WTC11 (cell line): ENCODE measurements around the gene ASTN2. TPM values are rescaled to one million over a fixed set of nuclear protein-coding genes. Genes with fewer than 3 reads are reported as not detected.

ENCODE experiments used
- ATAC-seq: fragments of 200-7000 bp; cut with Tn5 transposase; 2 replicates; pipeline ENCODE4 v1.10.0; 2021; ENCODE audit warnings: mild to moderate bottlenecking, moderate library complexity
- CTCF ChIA-PET: fragments of 300-600 bp; sonication (Branson Sonifier 250); formaldehyde crosslinking; loops from one replicate; lab custom pipeline; 2021; ENCODE audit warnings: antibody characterized with exemption; lab: Charles Lee
- POLR2A ChIA-PET: fragments of 350-600 bp; sonication (Branson Sonifier 250); formaldehyde crosslinking; loops from one replicate; lab custom pipeline; 2021; ENCODE audit warnings: antibody characterized with exemption; lab: Charles Lee
- DNase-seq: peaks from one replicate; pipeline ENCODE4 v3.0.0; 2021; ENCODE audit warnings: low spot score
- H3K27ac Mint-ChIP-seq: 2 replicates; pipeline ENCODE4 v1.8.0; 2021; ENCODE audit warnings: mixed read lengths
- H3K27me3 Mint-ChIP-seq: 2 replicates; pipeline ENCODE4 v1.8.0; 2021; ENCODE audit warnings: low read depth, mild to moderate bottlenecking, moderate library complexity, mixed read lengths
- H3K36me3 Mint-ChIP-seq: 2 replicates; pipeline ENCODE4 v1.8.0; 2021; ENCODE audit warnings: mixed read lengths
- H3K4me1 Mint-ChIP-seq: 2 replicates; pipeline ENCODE4 v1.8.0; 2022; ENCODE audit warnings: mixed read lengths
- H3K4me3 Mint-ChIP-seq: 2 replicates; pipeline ENCODE4 v1.8.0; 2021; ENCODE audit warnings: mild to moderate bottlenecking, moderate library complexity, mixed read lengths
- H3K9me3 Mint-ChIP-seq: 2 replicates; pipeline ENCODE4 v1.8.0; 2021; ENCODE audit warnings: mixed read lengths
- AFF4 ChIP-seq: sonication (generic); formaldehyde crosslinking; IDR thresholded peaks from 2 replicates; pipeline ENCODE4 v1.8.1; 2023; ENCODE audit warnings: mild to moderate bottlenecking, missing genetic modification reagents, borderline replicate concordance
- ATF2 ChIP-seq: sonication (generic); formaldehyde crosslinking; IDR thresholded peaks from 2 replicates; pipeline ENCODE4 v1.8.1; 2022; ENCODE audit warnings: low read depth, missing genetic modification reagents, borderline replicate concordance
- ETV6 ChIP-seq: sonication (generic); formaldehyde crosslinking; IDR thresholded peaks from 2 replicates; pipeline ENCODE4 v1.8.1; 2022; ENCODE audit warnings: mild to moderate bottlenecking, missing genetic modification reagents
- FOXP4 ChIP-seq: sonication (generic); formaldehyde crosslinking; IDR thresholded peaks from 2 replicates; pipeline ENCODE4 v1.8.0; 2022; ENCODE audit warnings: mild to moderate bottlenecking, missing genetic modification reagents
- GABPB1 ChIP-seq: sonication (generic); formaldehyde crosslinking; IDR thresholded peaks from 2 replicates; pipeline ENCODE4 v1.8.1; 2023; ENCODE audit warnings: mild to moderate bottlenecking, missing genetic modification reagents
- GTF2I ChIP-seq: fragments of 250-450 bp; sonication (Bioruptor Pico); conservative IDR thresholded peaks from 2 replicates; pipeline ENCODE4 v1.4.0; 2021; ENCODE audit warnings: mild to moderate bottlenecking
- HMGXB4 ChIP-seq: sonication (generic); formaldehyde crosslinking; IDR thresholded peaks from 2 replicates; pipeline ENCODE4 v1.8.1; 2023; ENCODE audit warnings: mild to moderate bottlenecking, moderate library complexity, missing genetic modification reagents
- KAT7 ChIP-seq: sonication (generic); formaldehyde crosslinking; IDR thresholded peaks from 2 replicates; pipeline ENCODE4 v1.8.1; 2023; ENCODE audit warnings: missing genetic modification reagents, mild to moderate bottlenecking, borderline replicate concordance
- MLX ChIP-seq: sonication (generic); formaldehyde crosslinking; IDR thresholded peaks from 2 replicates; pipeline ENCODE4 v1.8.1; 2023; ENCODE audit warnings: mild to moderate bottlenecking, missing genetic modification reagents, moderate library complexity
- NFE2L1 ChIP-seq: sonication (generic); formaldehyde crosslinking; IDR thresholded peaks from 2 replicates; pipeline ENCODE4 v1.8.1; 2023; ENCODE audit warnings: missing genetic modification reagents
- NR3C1 ChIP-seq: sonication (generic); formaldehyde crosslinking; conservative IDR thresholded peaks from 2 replicates; pipeline ENCODE4 v1.8.1; 2023; ENCODE audit warnings: low read depth, mild to moderate bottlenecking, missing genetic modification reagents
- PREB ChIP-seq: sonication (generic); formaldehyde crosslinking; IDR thresholded peaks from 2 replicates; pipeline ENCODE4 v1.8.1; 2022; ENCODE audit warnings: mild to moderate bottlenecking, missing genetic modification reagents, moderate library complexity, borderline replicate concordance
- PRRX2 ChIP-seq: fragments of 250-450 bp; sonication (Bioruptor Pico); IDR thresholded peaks from 2 replicates; pipeline ENCODE4 v1.8.0; 2021; ENCODE audit warnings: mild to moderate bottlenecking
- TCF7 ChIP-seq: sonication (generic); formaldehyde crosslinking; IDR thresholded peaks from 2 replicates; pipeline ENCODE4 v1.8.0; 2022; ENCODE audit warnings: mild to moderate bottlenecking, low read depth, missing genetic modification reagents, moderate library complexity
- ZBTB43 ChIP-seq: sonication (generic); formaldehyde crosslinking; IDR thresholded peaks from 2 replicates; pipeline ENCODE4 v1.8.1; 2023; ENCODE audit warnings: mild to moderate bottlenecking, missing genetic modification reagents
- ZNF281 ChIP-seq: sonication (generic); formaldehyde crosslinking; IDR thresholded peaks from 2 replicates; pipeline ENCODE4 v1.8.0; 2023; ENCODE audit warnings: mild to moderate bottlenecking, missing genetic modification reagents
- ZNF416 ChIP-seq: fragments of 250-450 bp; sonication (Bioruptor Pico); IDR thresholded peaks from 2 replicates; pipeline ENCODE4 v1.9.0; 2021; ENCODE audit warnings: mild to moderate bottlenecking, inconsistent platforms
- total RNA-seq: library from RNA; stranded (reverse); gene quantifications from 3 replicates; pipeline ENCODE4 v1.2.3, GENCODE V29; 2021

ASTN2 gene
- total RNA-seq, 1 experiment from 2014 or later: 16.2 TPM

- H3K9me3 Mint-ChIP-seq: no peaks in the 10 kb centered on the region
- ChIA-PET POLR2A (no interaction called here), CTCF (interaction anchor here (1.1 kb wide), 1 partner anchor 24 kb away, joined by 4 read pairs; no protein-coding TSS in a partner anchor)
- ATAC-seq (no peak), DNase-seq (no peak)
- H3K27me3 Mint-ChIP-seq: no peaks in the 10 kb centered on the region; the same call in 1 of the 2 replicates
- no peaks in the 10 kb centered on the region for H3K4me1 Mint-ChIP-seq
- TF ChIP-seq NFE2L1: no peak
- no peak for TF ChIP-seq ZNF416 (CRISPR knock-in tag)
- TF ChIP-seq HMGXB4 (CRISPR knock-in tag): no peak
- no peak for TF ChIP-seq TCF7
- no peak for TF ChIP-seq GTF2I (CRISPR knock-in tag)
- TF ChIP-seq GABPB1 (CRISPR knock-in tag): no peak
- TF ChIP-seq FOXP4 (CRISPR knock-in tag): no peak
- no peak for TF ChIP-seq ZBTB43 (CRISPR knock-in tag)
- no peak for TF ChIP-seq PRRX2 (CRISPR knock-in tag)
- TF ChIP-seq KAT7 (CRISPR knock-in tag): no peak
- TF ChIP-seq NR3C1 (CRISPR knock-in tag): no peak
- TF ChIP-seq ATF2 (CRISPR knock-in tag): no peak
- no peak for TF ChIP-seq ETV6 (CRISPR knock-in tag)
- TF ChIP-seq ZNF281 (CRISPR knock-in tag): no peak
- TF ChIP-seq PREB (CRISPR knock-in tag): no peak
- TF ChIP-seq MLX: no peak
- TF ChIP-seq AFF4 (CRISPR knock-in tag): no peak
- H3K27ac Mint-ChIP-seq: no peak overlapping the region
- H3K36me3 Mint-ChIP-seq: no peaks in the 10 kb centered on the region
- H3K4me3 Mint-ChIP-seq: no peak overlapping the region
These were observed 27.4 kb downstream of the ASTN2 start for GRCh38 chr9:117387422-117387821.
